Fibroblast of peridontal ligament (primary cell): ENCODE data around the gene TCEANC.
"Not testable (repeated sequence)": the region's sequence is repeated elsewhere in the genome, so short reads cannot be mapped to it uniquely, and the experiment has no call there.

Source experiments
- DNase-seq: peaks from one replicate; pipeline ENCODE4 v3.0.0-alpha.2; 2010; ENCODE audit errors: extremely low read depth

The TCEANC gene, protein sequence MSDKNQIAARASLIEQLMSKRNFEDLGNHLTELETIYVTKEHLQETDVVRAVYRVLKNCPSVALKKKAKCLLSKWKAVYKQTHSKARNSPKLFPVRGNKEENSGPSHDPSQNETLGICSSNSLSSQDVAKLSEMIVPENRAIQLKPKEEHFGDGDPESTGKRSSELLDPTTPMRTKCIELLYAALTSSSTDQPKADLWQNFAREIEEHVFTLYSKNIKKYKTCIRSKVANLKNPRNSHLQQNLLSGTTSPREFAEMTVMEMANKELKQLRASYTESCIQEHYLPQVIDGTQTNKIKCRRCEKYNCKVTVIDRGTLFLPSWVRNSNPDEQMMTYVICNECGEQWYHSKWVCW

DNA sequence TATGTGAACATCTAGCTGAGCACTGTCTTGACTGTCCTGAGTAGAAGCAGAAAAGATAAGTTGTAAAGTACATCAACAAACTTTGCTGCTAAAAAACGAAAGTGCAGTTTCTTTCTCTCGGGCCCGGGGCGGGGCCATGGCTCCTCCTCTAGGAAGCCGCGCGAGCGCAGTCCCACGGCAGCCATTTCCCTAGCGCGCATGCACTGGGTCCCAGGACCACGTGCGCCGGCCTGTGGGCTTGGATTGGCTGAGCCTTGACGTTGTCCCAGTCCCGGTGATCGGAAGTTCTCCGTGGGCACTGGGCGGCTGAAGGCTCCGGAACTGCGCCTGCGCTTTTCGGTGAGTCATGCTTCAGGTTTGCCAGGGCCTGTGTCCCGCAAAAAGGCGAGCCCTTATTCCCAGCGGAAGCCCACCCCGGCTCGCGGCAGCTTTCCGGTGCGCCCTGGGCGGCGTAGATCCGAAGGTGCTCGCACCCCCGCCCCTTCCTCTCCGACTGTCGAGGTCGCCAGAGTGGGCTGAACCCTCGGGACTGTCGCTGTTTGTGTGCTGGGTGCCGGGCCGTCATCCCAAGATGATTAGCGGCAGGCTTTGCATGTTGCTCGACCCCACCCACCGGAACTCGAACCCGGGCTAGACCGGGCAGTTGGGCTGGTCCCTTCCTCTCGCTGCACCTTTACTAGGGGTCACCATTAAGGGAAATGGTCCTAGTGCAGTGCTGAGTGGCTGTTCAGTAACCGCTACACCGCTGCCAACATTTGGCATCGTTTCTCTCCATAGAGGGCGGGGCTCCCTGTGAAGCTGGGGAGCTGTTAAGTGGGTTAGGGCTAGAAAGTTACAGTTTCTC, at the start of gene TCEANC:
TCEANC (plus strand) TSS at position 292 of the 844 bp plus-strand sequence. CDS start 9,368 bp downstream, outside the sequence.
- peak; percentile 95 for DNase-seq

DNA sequence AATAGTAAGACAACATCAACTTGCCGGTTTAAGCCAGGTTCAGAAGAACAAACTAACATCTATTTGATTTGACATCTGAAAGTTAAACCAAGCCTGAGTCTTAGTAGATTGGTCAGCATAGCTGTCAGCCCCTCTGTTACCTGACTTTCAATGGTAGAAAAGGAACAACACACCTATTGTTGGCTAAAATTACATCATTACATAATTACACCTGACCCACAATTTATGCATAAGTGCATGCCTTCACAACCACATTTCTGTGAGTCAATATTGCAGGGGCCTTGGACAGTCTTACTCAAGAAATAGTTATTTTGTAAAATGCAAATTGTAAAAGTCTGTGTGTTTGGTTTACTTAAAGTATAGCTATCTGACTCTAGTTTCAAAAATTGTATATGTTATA, 47.3 kb upstream of the TCEANC start:
- DNase-seq: no peak

DNA sequence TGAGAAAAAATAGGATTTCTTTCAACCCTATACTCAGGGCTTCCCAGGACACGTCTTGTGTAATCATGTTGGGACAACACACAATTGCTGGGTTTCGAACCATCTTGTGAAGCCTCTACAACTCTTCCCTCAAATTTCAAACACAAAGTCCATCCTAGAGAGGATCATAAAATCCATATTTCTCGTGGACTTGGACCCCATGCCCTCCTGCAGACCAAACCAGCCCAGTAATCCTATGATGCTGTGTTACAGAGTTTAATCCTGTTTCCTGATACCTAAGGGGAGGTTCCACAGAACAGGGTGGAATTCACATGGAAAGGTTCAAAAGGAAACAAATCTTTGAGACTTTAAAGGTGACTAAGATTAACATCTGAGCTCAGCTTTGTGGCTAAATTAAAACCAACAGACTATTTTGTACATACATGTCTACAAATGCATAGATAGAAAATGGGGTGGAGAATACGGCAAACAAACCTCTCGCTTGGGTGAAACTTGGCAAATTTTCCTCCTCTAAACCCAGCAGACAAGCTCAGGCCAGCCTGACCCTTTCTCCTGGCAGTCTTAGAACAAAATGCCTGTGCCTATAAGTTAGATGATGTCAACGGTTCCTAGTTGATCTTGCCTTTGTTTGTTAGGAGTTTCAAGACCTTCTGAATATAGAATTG, 45.5 kb upstream of the TCEANC start:
- no peak for DNase-seq

DNA sequence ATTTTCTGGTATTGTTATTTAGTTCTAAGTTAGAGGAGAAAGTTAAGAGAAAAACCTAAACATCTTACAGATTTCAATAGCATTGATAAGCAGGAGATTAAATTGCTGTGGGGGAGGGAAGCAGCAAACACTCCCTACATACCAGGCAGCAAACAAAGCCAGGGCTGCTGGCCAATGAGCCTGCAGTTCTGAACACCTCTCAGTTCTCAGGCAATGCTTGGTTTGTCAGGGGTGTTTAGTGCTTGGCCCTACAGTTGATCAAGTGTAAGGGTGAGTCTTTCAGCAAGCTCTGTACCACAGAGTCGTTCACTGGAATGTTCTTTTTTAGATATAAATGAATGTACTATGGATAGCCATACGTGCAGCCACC, 45.0 kb upstream of the TCEANC start:
- no peak for DNase-seq

DNA sequence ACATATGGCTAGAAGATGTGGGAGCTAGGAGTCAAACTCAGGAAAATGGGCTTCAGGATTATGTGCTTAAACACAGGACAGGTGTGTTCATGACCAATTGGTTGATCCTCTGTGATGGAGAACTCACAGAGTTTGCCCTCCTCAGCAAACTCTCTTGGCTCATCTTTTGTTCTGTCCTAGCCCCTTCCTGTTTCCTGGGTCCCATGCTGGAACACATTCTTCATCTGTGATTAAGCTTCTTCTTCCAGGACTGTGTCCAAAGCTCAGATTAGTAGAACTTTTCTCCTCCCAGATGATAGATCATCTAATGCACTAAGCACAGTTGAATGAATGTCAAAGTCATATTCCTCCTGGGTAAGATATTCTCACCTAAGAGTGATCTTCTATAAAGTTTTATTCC, 38.8 kb upstream of the TCEANC start:
- DNase-seq: no peak

DNA sequence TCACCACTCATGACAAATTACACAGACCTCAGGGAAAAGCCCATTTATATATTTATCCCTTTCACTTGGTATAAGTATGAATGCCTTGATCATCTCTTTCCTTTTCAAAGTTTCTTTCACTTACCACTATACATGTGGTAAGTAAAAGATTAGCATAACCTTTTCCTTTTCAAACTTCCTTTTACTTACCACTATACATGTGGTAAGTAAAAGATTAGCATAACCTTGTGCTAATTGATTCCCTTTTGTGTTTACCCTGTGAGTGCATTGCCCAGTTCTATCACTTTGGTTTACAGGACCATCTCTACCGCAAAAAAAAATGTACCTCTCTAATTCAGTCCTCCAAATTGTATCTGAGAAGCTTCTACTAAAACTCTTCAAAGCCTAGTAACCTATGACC, 32.7 kb upstream of the TCEANC start:
- no peak for DNase-seq

DNA sequence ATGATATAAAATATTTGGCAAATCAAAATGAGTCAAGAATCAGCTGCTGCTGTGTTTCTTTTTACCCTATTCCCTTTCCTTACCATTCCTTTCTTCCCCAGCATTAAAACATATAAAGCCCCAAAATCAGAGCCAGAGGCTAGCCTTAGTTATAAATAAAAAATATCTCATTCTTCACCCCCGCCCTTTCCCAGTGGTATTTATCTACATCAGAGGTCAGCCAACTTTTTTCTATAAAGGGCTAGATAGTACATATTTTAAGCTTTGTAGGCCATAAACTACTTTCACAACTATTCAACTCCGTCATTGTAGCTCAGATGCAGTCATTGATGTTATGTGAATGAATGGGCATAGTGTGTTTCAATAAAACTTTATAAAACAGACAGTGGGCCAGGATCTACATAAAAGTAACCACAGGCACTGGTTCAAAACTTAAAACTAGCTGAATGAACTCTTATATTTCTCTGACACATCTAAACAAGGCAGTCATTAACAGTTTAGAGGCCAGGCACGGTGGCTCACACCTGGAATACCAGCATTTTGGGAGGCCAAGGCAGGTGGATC, 30.5 kb upstream of the TCEANC start:
- peak; percentile 17 for DNase-seq

DNA sequence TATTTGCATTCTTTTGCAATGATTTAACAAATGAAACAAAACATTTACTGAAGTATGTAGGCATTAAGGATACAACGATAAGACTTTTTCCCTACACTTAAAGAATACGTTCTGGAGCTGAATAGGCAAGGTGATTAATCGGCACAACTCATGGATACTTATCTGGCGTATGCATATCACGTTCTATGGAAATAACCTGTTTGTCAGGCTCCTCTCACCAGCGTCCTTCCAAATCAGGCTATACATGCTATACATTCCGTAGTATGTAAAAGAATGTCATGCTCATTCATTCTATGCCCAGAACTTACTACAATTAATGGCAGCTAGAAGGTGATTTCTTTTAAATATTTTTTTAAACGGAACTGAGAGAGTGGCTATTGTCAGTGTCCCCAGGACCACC, 25.6 kb upstream of the TCEANC start:
- DNase-seq: no peak

DNA sequence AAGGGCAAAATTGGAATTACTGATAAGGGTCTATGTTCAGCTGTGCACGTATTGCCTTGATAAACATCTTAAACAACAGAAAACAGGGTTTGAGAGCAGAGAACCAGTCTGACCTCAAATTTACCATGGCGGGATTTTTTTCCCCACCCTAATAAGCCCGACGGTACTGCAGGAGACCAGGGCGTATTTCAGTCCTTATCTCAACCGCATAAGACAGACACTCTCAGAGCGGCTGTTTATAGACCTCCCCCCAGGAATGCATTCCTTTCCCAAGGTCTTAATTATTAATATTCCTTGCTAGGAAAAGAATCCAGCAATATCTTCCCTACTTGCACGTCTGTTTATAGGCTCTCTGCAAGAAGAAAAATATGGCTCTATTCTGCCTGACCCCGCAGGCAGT, 15.7 kb upstream of the TCEANC start:
- not testable (repeated sequence) for DNase-seq

DNA sequence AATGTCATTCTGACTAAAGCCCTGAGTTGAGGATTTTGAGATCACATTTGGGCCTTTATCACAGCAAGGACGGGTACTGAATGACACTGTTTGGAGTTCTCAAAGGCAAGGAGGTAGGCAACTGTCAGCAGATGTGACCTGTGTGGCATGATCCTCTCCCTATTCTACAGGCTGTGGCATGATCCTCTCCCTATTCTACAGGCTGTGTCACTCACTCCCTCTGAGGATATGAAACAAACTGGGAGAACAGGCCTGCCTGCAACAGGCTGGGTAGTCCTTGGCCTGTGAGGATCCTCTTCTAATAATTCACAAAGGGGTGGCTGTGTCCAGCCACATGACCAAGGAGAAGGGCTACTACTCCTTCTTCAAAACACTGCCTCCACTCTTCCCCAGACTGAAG, 14.9 kb upstream of the TCEANC start:
- DNase-seq: no peak

DNA sequence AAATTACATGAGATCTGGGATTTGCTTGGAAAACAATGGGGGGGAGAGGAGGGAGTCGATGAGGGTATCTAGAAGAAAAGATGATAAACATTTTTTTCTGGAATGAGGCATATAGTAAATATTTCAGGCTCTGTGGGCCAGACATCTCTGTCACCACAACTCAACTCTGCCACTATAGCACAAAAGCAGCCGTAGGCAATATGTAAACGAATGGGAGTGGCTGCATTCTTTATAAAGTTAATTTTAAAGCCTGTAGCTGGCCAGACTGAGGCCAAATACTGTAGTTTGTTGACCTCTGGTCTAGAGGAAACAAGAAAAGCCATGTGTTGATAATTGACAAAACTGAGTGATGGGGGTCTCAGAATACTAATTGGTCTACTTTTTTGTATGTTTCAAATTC, 14.1 kb upstream of the TCEANC start:
- DNase-seq: no peak

DNA sequence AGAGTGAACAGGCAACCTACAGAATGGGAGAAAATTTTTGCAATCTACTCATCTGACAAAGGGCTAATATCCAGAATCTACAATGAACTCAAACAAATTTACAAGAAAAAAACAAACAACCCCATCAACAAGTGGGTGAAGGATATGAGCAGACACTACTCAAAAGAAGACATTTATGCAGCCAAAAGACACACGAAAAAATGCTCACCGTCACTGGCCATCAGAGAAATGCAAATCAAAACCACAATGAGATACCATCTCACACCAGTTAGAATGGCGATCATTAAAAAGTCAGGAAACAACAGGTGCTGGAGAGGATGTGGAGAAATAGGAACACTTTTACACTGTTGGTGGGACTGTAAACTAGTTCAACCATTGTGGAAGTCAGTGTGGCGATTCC, 11.3 kb upstream of the TCEANC start:
- DNase-seq: not testable (repeated sequence)

DNA sequence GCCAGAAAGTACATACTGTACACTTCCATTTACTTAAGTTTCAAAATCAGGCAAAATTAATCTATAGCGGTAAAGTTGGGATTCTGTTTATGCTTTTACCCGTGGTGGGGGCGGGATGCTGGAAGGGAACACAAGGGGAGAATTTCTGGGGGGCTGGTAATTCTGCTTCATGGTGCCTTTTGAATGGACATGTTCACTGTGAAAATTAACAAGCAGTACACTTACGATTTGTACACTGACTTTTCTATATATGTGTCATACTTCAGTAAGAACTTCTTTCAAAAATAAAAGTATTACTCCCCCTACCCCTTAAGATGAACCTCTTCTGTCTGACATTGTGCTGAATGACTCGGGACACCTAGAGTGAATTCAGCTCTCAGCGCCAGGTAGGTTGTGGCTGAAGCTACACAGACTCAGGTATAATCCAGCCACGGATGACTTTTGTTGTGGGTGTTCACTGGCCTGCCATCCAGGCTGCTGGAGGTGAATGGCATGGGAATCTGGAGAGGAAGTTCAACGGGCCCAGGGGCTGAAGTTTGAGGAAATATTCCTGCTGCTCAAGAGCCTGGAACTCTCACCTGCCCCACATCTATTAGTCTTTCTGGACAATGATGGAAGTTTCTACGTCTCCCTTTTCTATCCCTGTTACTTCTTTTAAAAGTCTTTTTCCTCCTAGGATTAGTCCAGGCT, 7.3 kb upstream of the TCEANC start:
- DNase-seq: no peak

DNA sequence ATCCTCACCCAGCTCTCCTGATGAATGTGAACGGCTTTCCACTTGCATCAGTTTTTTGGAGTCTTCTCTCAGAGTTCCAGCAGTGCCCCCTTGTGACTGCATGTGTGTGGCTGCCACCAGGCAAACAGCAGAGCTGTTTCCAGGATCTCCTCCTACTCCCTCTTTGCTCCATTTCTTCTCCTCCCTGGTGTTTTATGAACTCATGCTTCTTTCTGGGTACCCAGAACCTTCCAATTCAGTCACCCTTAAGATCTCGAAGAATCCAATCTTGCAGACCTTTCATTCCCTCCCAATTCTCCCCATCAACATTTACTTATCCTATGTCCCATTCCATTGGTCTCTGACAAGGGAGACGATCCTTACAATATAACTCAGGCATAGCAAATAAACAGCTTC, 6.8 kb upstream of the TCEANC start:
- DNase-seq: peak; percentile 79

DNA sequence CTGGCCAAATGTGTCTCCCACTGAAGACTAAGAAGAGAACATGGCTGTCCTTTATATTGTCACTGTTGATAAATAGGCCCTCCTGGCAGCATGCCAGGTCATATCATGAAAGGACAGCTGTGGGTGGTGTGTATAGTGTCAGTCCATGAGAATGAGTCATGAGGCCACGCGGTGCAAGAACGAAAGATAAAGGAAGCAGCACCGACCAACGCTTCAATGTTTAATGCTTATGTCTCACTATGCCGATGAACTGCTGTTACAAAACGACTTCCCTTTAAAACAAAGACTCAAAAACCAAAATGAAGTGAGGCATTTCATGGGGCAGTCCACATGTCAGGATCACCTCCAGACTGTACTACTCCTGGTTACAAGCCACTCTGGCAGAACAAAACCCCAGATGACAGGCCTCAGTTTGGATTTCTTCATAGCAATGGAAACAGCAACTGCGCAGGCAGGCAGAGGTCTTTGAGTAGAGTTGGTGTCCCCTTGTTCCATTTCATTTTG, 5.2 kb upstream of the TCEANC start:
- no peak for DNase-seq

DNA sequence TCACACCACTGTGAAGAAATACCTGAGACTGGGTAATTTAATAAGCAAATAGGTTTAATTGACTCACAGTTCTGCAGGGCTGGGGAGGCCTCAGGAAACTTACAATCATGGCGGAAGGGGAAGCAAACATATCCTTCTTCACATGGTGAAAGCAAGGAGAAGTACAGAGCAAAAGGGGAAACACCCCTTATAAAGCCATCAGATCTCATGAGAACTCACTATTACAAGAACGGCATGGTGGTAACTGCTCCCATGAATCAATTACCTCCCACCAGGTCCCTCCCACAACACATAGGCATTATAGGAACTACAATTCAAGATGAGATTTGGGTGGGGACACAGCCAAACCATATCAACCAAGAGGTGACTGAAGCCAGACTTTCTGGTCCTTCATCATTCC, 4.6 kb upstream of the TCEANC start:
- not testable (repeated sequence) for DNase-seq

DNA sequence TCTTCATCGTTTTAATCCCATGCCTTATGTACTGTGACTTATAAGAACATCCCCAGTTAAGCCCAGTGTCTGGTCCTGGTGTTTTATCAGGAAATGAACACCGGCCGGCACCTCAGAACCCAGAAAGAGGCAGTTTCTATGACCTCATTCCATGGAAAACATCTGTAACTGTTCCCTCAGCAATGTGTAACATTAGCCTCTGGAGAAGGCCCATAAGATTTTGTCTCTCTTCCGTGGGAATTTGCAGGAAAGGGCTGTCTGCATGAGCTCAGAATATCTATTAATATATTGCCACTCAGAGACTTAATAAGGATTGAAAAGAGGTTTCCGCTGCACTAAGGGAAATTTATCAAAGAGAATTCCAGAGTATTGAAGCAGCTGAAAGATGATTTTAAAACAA, 3.1 kb upstream of the TCEANC start:
- peak; percentile 57 for DNase-seq

DNA sequence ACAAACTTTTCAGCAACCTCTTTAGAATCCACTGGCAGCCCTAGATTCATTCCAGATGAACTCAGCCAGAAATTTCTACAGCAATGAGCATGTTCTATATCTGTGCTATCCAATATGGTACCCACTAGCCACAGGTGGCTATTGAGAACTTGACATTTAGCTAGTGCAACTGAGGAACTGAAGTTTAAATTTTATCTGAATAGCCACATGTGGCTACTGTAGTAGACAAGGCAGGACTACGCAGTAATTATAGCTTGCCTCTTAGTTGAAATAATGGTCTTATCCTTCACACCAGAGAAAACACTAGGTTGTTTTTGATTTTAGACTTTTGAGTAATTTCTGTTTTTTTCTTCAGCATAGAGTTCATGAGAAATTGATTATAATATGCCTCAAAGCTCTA, 2.6 kb upstream of the TCEANC start:
- no peak for DNase-seq

DNA sequence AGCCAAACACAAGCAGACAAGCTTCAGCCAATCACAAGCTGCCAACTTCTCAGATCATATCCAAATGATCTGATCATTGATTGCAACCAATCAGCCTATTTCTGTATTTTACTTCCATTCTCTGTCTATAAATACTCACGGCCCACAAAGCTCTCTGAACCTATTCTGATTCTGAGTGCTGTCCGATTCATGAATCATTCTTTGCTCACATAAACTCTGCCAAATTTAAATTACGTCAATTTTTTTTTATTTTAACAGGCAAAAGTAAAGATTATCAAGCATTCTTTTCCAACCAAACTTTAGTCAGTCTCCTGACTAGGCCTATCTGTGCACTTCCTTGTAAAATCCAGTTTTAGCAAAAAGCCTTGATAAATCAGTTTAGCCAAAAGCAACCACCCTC, 1.8 kb upstream of the TCEANC start:
- peak; percentile 42 for DNase-seq

DNA sequence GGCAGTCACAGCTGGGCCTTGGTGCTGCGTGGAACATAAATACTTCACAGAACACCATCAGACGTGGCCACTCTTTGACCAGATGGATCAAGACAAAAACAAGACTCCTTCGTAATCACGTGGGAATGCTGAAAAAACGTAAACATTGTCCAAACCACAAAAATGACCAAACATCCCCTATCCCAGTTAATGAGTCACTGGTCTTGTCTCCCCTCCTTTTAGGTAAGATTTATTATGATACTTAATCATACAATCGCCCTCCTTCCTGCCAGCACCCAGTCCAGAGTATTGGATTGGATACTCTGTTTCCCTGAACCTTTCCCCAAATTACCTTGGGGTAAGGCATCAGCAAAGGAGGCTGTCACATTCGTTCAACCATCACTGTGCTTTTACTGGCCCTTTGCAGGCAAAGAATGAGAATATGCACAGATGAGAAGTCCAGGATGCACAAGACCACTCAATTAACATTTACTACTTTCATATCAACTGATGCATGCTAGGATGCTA, 601 bp upstream of the TCEANC start:
- peak; percentile 92 for DNase-seq

DNA sequence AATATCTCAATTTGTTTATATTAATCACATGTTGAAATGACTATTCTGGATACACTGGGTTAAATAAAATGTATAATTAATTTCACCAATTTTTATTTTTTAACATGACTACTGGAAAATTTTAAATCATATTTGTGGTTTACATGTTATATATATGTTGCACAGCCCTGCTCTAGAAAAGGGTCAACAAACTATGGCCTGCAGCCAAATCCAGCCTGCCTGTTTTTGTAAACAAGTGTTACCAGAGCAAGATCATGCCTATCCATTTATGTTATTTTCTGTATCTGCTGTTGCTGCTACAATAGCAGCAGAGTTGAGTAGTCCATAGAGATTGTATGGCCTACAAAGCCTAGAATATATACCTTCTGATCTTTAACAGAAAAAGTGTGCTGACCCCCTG, 1.2 kb downstream of the TCEANC start:
- no peak for DNase-seq
